H1 (cell line): Measurements from ENCODE around the gene NEUROD4. TPM values are rescaled to one million over a fixed set of nuclear protein-coding genes. Genes with fewer than 3 reads are reported as not detected.

Experiments used
- BRCA1 ChIP-seq: IDR thresholded peaks from 2 replicates; pipeline ENCODE4 v1.6.1; 2012; ENCODE audit warnings: low read depth, low read length, improper control_type of control experiment
- CHD1 ChIP-seq: IDR thresholded peaks from 2 replicates; pipeline ENCODE4 v1.6.1; 2012; ENCODE audit warnings: low read depth, low read length, improper control_type of control experiment
- CHD7 ChIP-seq: fragments of 300-600 bp; sonication (generic); IDR thresholded peaks from 2 replicates; pipeline ENCODE4 v1.7.1; 2012; ENCODE audit warnings: low read length, moderate library complexity, mild to moderate bottlenecking, inconsistent platforms; ENCODE audit not compliant: insufficient replicate concordance
- CREB1 ChIP-seq: IDR thresholded peaks from 2 replicates; pipeline ENCODE4 v1.6.1; 2012; ENCODE audit warnings: inconsistent platforms
- EGR1 ChIP-seq: IDR thresholded peaks from 2 replicates; pipeline ENCODE4 v1.6.1; 2011; ENCODE audit warnings: low read depth, low read length, borderline replicate concordance
- HDAC6 ChIP-seq: IDR thresholded peaks from one replicate; pipeline ENCODE4 v1.7.1; 2012; ENCODE audit warnings: low read depth, mild to moderate bottlenecking, inconsistent platforms, low read length, moderate library complexity
- KDM1A ChIP-seq: fragments of 200-600, 300-600 bp; sonication (generic); IDR thresholded peaks from 2 replicates; pipeline ENCODE4 v1.7.1; 2016; ENCODE audit warnings: mild to moderate bottlenecking, low read length, borderline replicate concordance
- POLR2A ChIP-seq, 2 experiments: IDR thresholded peaks; 1 replicate in 1 of 2; 2 replicates in 1 of 2; pipeline ENCODE4 v1.6.1; 2011; ENCODE audit warnings: low read depth in 2 of 2, low read length in 2 of 2, mild to moderate bottlenecking in 2 of 2; ENCODE audit errors: control extremely low read depth in 1 of 2
- POLR2AphosphoS5 ChIP-seq: IDR thresholded peaks from 2 replicates; pipeline ENCODE4 v1.6.1; 2011; ENCODE audit warnings: low read depth, low read length
- POU5F1 ChIP-seq: IDR thresholded peaks from 2 replicates; pipeline ENCODE4 v1.6.1; 2011; ENCODE audit warnings: low read depth, mild to moderate bottlenecking, low read length, moderate library complexity
- SP1 ChIP-seq: IDR thresholded peaks from 2 replicates; pipeline ENCODE4 v1.6.1; 2011; ENCODE audit warnings: low read depth, low read length
- SRF ChIP-seq: IDR thresholded peaks from 2 replicates; pipeline ENCODE4 v1.6.1; 2011; ENCODE audit warnings: mild to moderate bottlenecking, low read depth, low read length, moderate library complexity
- SUZ12 ChIP-seq: fragments of 200-600 bp; sonication (generic); IDR thresholded peaks from 2 replicates; pipeline ENCODE4 v1.6.1; 2012; ENCODE audit warnings: mild to moderate bottlenecking, inconsistent platforms, low read length, moderate library complexity, mixed read lengths
- TAF1 ChIP-seq: IDR thresholded peaks from 2 replicates; pipeline ENCODE4 v1.6.1; 2011; ENCODE audit warnings: mild to moderate bottlenecking, low read depth, low read length
- polyA plus RNA-seq, 7 experiments: library from polyadenylated mRNA; depleted of rRNA in 3 of 7; stranded (reverse) in 5 of 7; unstranded in 2 of 7; fragments of >200 nt in 5 of 7; fragments of 200-250 nt in 2 of 7; gene quantifications; 1 replicate in 5 of 7; 2 replicates in 1 of 7; 4 replicates in 1 of 7; pipeline versions ENCODE4 v1.2.1 to v1.2.3, GENCODE V29; 2011 to 2013; ENCODE audit warnings: missing spikeins in 2 of 7, mixed read lengths in 2 of 7
- total RNA-seq: library from RNA; stranded (reverse); fragmentation: NEBNext Ultra II Directional; extraction: Animal tissue kit (Norgen Biotek cat#: 25700); gene quantifications from 2 replicates; pipeline ENCODE4 v1.2.1, GENCODE V29; 2021

Gene NEUROD4
- total and polyA plus RNA-seq, 2 of the 8 experiments (the other 6 are each of a cell fraction or from before 2014, with no cell fraction given): not detected

GRCh38 chr12:54991991-54992375 is 27.8 kb upstream of the NEUROD4 start (continued):
- TF ChIP-seq CHD7 (no peak), CHD1 (no peak), POLR2AphosphoS5 (no peak), POU5F1 (no peak), BRCA1 (no peak), SRF (no peak), SUZ12 (no peak), EGR1 (no peak), POLR2A (IDR thresholded peaks at IDR 0.05; ENCODE audit: control extremely low read depth in 1 of 2, low read depth in 2 of 2, low read length in 2 of 2) (no peak), TAF1 (no peak), CREB1 (no peak), SP1 (no peak), HDAC6 (no peak), KDM1A (no peak)
